HepG2 (cell line): Measurements from ENCODE around the gene KPNA3. TPM values are rescaled to one million over a fixed set of nuclear protein-coding genes. Genes with fewer than 3 reads are reported as not detected.

ENCODE experiments used
- AGO2 ChIP-seq: fragments of 200-400 bp; formaldehyde crosslinking; optimal IDR thresholded peaks from 2 replicates; pipeline ENCODE3; 2017; ENCODE audit warnings: mild to moderate bottlenecking, low read depth, low read length, moderate library complexity
- AKAP8 ChIP-seq: sonication (generic); formaldehyde crosslinking; IDR thresholded peaks from 2 replicates; pipeline ENCODE4 v1.5.1; 2020; ENCODE audit warnings: mild to moderate bottlenecking, missing genetic modification reagents
- DMAP1 ChIP-seq: IDR thresholded peaks from 2 replicates; pipeline ENCODE4 v1.6.1; 2016
- ETV5 ChIP-seq: IDR thresholded peaks from 2 replicates; pipeline ENCODE4 v1.6.1; 2018; ENCODE audit warnings: missing biosample characterization, missing genetic modification reagents, inconsistent platforms, borderline replicate concordance
- GTF3A ChIP-seq: sonication (generic); formaldehyde crosslinking; conservative IDR thresholded peaks from 2 replicates; pipeline ENCODE4 v1.4.0; 2020; ENCODE audit warnings: mild to moderate bottlenecking, missing genetic modification reagents
- IKZF4 ChIP-seq: sonication (generic); formaldehyde crosslinking; IDR thresholded peaks from 2 replicates; pipeline ENCODE4 v1.5.1; 2020; ENCODE audit warnings: borderline replicate concordance, mild to moderate bottlenecking, low read depth, missing genetic modification reagents; ENCODE audit errors: not compliant biosample characterization
- KDM3A ChIP-seq: IDR thresholded peaks from 2 replicates; pipeline ENCODE4 v1.6.1; 2018; ENCODE audit warnings: low read depth, missing compliant biosample characterization
- NFRKB ChIP-seq: fragments of 450-650 bp; IDR thresholded peaks from 2 replicates; pipeline ENCODE4 v1.6.1; 2017
- PHF5A ChIP-seq: IDR thresholded peaks from one replicate; pipeline ENCODE4 v1.6.1; 2018; ENCODE audit warnings: low read depth, missing genetic modification reagents; ENCODE audit not compliant: unreplicated experiment
- SAP130 ChIP-seq: IDR thresholded peaks from 2 replicates; pipeline ENCODE4 v1.6.1; 2016; ENCODE audit warnings: low read depth
- TBP ChIP-seq: sonication (generic); formaldehyde crosslinking; IDR thresholded peaks from 2 replicates; pipeline ENCODE4 v1.5.0; 2020; ENCODE audit warnings: missing genetic modification reagents
- U2AF2 ChIP-seq: fragments of 200-400 bp; formaldehyde crosslinking; IDR thresholded peaks from 2 replicates; pipeline ENCODE4 v1.6.1; 2017; ENCODE audit warnings: low read depth, mild to moderate bottlenecking, low read length
- ZNF253 ChIP-seq: sonication (generic); formaldehyde crosslinking; IDR thresholded peaks from 2 replicates; pipeline ENCODE4 v1.8.0; 2022; ENCODE audit warnings: mild to moderate bottlenecking, missing genetic modification reagents, borderline replicate concordance
- ZNF607 ChIP-seq: sonication (generic); formaldehyde crosslinking; IDR thresholded peaks from 2 replicates; pipeline ENCODE4 v1.5.1; 2020; ENCODE audit warnings: missing genetic modification reagents, mild to moderate bottlenecking, borderline replicate concordance
- ZSCAN9 ChIP-seq: IDR thresholded peaks from 2 replicates; pipeline ENCODE4 v1.6.1; 2016; ENCODE audit warnings: borderline replicate concordance
- polyA plus RNA-seq, 8 experiments: library from polyadenylated mRNA; depleted of rRNA in 3 of 8; stranded (reverse) in 7 of 8; unstranded in 1 of 8; fragments of >200 nt; fragmentation: Illumina TruSeq in 4 of 8; extraction: Trizol in 4 of 8; gene quantifications; 2 replicates each; pipeline versions ENCODE4 v1.2.1 to v1.2.3, GENCODE V29; 2011 to 2016; ENCODE audit warnings: low read depth in 4 of 8, missing spikeins in 1 of 8, mixed read lengths in 1 of 8; ENCODE audit not compliant: insufficient read depth in 1 of 8
- total RNA-seq, 5 experiments: library from RNA; depleted of rRNA; stranded (reverse); fragments of >200 nt; fragmentation: Illumina TruSeq; extraction: Trizol; gene quantifications; 2 replicates each; pipeline ENCODE4 v1.2.3, GENCODE V29; 2016; ENCODE audit warnings: low read depth in 1 of 5
- TF ChIP-seq, protein P1 (sequence below), 2 experiments: IDR thresholded peaks; 2 replicates each; pipeline ENCODE4 v1.6.1; 2011 to 2012; ENCODE audit warnings: low read length in 2 of 2, borderline replicate concordance in 1 of 2, low read depth in 1 of 2, mild to moderate bottlenecking in 1 of 2, moderate library complexity in 1 of 2
- TF ChIP-seq, protein P2 (sequence below): sonication (generic); formaldehyde crosslinking; IDR thresholded peaks from 2 replicates; pipeline ENCODE4 v1.8.1; 2023; ENCODE audit warnings: mild to moderate bottlenecking, inconsistent platforms, moderate library complexity, missing genetic modification reagents, borderline replicate concordance
- TF ChIP-seq, protein P3 (sequence below): sonication (generic); formaldehyde crosslinking; IDR thresholded peaks from 2 replicates; pipeline ENCODE4 v1.5.0; 2020; ENCODE audit warnings: missing genetic modification reagents, mild to moderate bottlenecking, borderline replicate concordance
- TF ChIP-seq, protein P4 (sequence below): IDR thresholded peaks from 2 replicates; pipeline ENCODE4 v1.6.1; 2016
- TF ChIP-seq, protein P5 (sequence below): sonication (generic); formaldehyde crosslinking; IDR thresholded peaks from 2 replicates; pipeline ENCODE4 v1.5.0; 2020; ENCODE audit warnings: missing genetic modification reagents

Gene KPNA3
- total and polyA plus RNA-seq, 2 of the 13 experiments (the other 11 are each of a cell fraction or from before 2014, with no cell fraction given), result 13.0 to 28.9 TPM

DNA sequence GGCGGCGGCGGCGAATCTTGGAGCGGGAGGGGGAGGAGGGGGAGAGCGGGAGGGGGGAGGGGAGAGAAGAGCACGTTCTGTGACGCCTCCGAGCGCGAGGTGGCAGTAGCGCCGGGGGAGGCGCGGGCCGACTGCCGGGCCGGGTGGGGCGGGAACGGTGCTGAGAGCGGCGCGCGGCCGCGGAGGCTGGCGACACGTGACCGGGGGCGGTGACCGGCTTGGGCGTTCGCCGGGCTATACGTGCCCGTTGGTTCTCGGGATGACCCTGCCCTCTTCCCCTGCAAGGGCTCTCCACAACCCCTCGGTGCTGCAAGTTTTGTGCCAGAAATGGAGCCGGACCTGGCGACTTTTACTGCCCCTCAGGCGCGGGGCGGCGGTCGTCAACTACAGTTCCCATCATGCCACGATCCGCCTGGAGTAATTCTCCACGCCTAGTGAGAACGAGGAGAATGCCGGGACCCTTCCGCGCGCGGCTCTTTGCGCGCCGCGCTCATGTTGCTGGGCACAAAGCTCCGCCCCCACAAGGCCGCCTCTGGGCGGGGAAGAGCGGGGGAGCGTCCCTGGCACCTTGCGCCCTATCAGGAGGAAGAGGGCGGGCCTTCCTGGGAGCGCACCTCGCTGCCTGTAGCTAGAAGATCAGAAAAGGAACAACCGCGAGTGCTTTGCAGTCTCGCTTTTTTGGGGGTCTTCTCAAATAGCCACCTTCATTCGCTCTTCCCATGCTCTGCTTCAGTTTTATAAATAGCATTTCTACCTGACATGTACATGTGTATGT is at the start of gene KPNA3 (continued):
- TF ChIP-seq, protein P1, sequence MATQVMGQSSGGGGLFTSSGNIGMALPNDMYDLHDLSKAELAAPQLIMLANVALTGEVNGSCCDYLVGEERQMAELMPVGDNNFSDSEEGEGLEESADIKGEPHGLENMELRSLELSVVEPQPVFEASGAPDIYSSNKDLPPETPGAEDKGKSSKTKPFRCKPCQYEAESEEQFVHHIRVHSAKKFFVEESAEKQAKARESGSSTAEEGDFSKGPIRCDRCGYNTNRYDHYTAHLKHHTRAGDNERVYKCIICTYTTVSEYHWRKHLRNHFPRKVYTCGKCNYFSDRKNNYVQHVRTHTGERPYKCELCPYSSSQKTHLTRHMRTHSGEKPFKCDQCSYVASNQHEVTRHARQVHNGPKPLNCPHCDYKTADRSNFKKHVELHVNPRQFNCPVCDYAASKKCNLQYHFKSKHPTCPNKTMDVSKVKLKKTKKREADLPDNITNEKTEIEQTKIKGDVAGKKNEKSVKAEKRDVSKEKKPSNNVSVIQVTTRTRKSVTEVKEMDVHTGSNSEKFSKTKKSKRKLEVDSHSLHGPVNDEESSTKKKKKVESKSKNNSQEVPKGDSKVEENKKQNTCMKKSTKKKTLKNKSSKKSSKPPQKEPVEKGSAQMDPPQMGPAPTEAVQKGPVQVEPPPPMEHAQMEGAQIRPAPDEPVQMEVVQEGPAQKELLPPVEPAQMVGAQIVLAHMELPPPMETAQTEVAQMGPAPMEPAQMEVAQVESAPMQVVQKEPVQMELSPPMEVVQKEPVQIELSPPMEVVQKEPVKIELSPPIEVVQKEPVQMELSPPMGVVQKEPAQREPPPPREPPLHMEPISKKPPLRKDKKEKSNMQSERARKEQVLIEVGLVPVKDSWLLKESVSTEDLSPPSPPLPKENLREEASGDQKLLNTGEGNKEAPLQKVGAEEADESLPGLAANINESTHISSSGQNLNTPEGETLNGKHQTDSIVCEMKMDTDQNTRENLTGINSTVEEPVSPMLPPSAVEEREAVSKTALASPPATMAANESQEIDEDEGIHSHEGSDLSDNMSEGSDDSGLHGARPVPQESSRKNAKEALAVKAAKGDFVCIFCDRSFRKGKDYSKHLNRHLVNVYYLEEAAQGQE (IDR thresholded peaks at IDR 0.05; ENCODE audit: borderline replicate concordance in 1 of 2, low read depth in 1 of 2, low read length in 2 of 2), result no peak
- TF ChIP-seq AGO2 (peak; percentile 63), U2AF2 (no peak), DMAP1 (CRISPR knock-in tag) (peak; percentile 88; the same call in 1 of the 2 replicates), IKZF4 (CRISPR knock-in tag) (peak; percentile 25), KDM3A (peak; percentile 53; the same call in 1 of the 2 replicates), PHF5A (CRISPR knock-in tag) (no peak), ETV5 (CRISPR knock-in tag) (no peak), GTF3A (CRISPR knock-in tag) (no peak), ZNF607 (CRISPR knock-in tag) (no peak), ZNF253 (CRISPR knock-in tag) (no peak), AKAP8 (CRISPR knock-in tag) (no peak), TBP (no peak), NFRKB (no peak), ZSCAN9 (no peak; the same call in 1 of the 2 replicates), SAP130 (peak; percentile 86)
- TF ChIP-seq, protein P2, sequence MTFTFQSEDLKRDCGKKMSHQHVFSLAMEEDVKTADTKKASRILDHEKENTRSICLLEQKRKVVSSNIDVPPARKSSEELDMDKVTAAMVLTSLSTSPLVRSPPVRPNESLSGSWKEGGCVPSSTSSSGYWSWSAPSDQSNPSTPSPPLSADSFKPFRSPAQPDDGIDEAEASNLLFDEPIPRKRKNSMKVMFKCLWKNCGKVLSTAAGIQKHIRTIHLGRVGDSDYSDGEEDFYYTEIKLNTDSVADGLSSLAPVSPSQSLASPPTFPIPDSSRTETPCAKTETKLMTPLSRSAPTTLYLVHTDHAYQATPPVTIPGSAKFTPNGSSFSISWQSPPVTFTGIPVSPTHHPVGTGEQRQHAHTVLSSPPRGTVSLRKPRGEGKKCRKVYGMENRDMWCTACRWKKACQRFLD (CRISPR knock-in tag), result peak; percentile 60; the same call in 1 of the 2 replicates
- TF ChIP-seq, protein P3, sequence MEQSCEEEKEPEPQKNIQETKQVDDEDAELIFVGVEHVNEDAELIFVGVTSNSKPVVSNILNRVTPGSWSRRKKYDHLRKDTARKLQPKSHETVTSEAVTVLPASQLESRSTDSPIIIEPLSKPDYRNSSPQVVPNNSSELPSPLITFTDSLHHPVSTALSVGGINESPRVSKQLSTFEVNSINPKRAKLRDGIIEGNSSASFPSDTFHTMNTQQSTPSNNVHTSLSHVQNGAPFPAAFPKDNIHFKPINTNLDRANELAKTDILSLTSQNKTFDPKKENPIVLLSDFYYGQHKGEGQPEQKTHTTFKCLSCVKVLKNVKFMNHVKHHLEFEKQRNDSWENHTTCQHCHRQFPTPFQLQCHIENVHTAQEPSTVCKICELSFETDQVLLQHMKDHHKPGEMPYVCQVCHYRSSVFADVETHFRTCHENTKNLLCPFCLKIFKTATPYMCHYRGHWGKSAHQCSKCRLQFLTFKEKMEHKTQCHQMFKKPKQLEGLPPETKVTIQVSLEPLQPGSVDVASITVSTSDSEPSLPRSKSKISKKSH (CRISPR knock-in tag), result peak; percentile 42; the same call in 1 of the 2 replicates
- TF ChIP-seq, protein P4, sequence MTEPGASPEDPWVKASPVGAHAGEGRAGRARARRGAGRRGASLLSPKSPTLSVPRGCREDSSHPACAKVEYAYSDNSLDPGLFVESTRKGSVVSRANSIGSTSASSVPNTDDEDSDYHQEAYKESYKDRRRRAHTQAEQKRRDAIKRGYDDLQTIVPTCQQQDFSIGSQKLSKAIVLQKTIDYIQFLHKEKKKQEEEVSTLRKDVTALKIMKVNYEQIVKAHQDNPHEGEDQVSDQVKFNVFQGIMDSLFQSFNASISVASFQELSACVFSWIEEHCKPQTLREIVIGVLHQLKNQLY (CRISPR knock-in tag), result 0 out of 2 replicates have a peak, but pooled peaks have one; percentile 33
- TF ChIP-seq, protein P5, sequence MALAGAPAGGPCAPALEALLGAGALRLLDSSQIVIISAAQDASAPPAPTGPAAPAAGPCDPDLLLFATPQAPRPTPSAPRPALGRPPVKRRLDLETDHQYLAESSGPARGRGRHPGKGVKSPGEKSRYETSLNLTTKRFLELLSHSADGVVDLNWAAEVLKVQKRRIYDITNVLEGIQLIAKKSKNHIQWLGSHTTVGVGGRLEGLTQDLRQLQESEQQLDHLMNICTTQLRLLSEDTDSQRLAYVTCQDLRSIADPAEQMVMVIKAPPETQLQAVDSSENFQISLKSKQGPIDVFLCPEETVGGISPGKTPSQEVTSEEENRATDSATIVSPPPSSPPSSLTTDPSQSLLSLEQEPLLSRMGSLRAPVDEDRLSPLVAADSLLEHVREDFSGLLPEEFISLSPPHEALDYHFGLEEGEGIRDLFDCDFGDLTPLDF (CRISPR knock-in tag), result peak; percentile 94
